Colonic mucosa (tissue), 4 donors: ENCODE results near the gene MAGIX. TPM values are rescaled to one million over a fixed set of nuclear protein-coding genes. Genes with fewer than 3 reads are reported as not detected.
A peak's percentile ranks its signal among the peaks of the same experiment; 100 is the strongest.

Experiments
- DNase-seq: peaks from one replicate; pipeline ENCODE4 v3.0.0-alpha.2; 2020
- H3K27ac ChIP-seq: fragments of 200-600 bp; one replicate; pipeline ENCODE4 v1.8.0; 2021
- H3K27me3 ChIP-seq: fragments of 200-600 bp; one replicate; pipeline ENCODE4 v1.8.0; 2021
- H3K36me3 ChIP-seq: fragments of 200-600 bp; one replicate; pipeline ENCODE4 v1.8.0; 2021
- H3K4me1 ChIP-seq: fragments of 200-600 bp; one replicate; pipeline ENCODE4 v1.8.0; 2021; ENCODE audit warnings: mild to moderate bottlenecking
- H3K4me3 ChIP-seq: fragments of 200-600 bp; one replicate; pipeline ENCODE4 v1.8.0; 2021
- H3K9ac ChIP-seq, 2 donors: one replicate each; pipeline ENCODE4 v1.7.0; 2013; ENCODE audit warnings: control low read depth in 2 of 2, low read depth in 2 of 2, low read length in 2 of 2
- H3K9me3 ChIP-seq: fragments of 200-600 bp; one replicate; pipeline ENCODE4 v1.8.0; 2021
- intact Hi-C: fragments of 100-400 bp; cut with DNase I; formaldehyde crosslinking; loops from one replicate; pipeline ENCODE4 v1.14.1; 2022
- total RNA-seq, 2 donors: library from RNA; stranded (reverse); fragmentation: NEBNext Ultra II Directional in 1 of 2; extraction: Animal tissue kit (Norgen Biotek cat#: 25700) in 1 of 2; gene quantifications; one replicate each; pipeline ENCODE4 v1.2.1, GENCODE V29; 2021
- TF ChIP-seq, protein P1 (sequence below): fragments of 200-600 bp; IDR thresholded peaks from one replicate; pipeline ENCODE4 v1.8.0; 2022; ENCODE audit warnings: antibody characterized with exemption, mild to moderate bottlenecking
- donor health status: healthy.
- donor health status: DM: no; HTN: no; CAD: no.
- donor health status: DM: no; HTN: no; CAD: no.

MAGIX gene
- total RNA-seq, 2 donors from 2014 or later = 4.3 to 14.7 TPM

DNA sequence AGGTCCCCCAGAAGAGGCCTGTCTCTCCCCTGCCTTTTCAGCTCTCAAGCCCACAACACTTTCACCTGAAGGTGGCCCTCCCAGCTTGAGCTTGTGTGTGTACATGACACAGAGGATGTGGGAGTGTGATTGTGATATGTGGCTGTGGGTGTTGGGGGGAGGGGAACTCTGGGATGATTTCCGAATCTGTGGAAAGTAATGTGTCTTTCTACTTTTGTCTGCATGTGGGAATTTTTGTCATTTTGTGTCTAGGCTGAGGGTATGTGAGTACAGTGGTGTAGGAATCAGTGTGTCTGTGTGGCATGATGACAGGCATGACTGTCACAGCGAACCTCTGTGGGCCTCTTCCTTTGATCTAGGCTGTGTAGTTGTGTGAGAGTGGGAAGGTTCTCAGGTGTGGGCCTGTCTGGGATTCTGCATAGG is 31.0 kb downstream of the MAGIX start:
- H3K36me3 ChIP-seq = no peaks in the 10 kb centered on the region
- no peak overlapping the region for H3K9ac ChIP-seq
- intact Hi-C loops = no loop called here
- no peaks in the 10 kb centered on the region for H3K9me3 ChIP-seq
- TF ChIP-seq, protein P1, sequence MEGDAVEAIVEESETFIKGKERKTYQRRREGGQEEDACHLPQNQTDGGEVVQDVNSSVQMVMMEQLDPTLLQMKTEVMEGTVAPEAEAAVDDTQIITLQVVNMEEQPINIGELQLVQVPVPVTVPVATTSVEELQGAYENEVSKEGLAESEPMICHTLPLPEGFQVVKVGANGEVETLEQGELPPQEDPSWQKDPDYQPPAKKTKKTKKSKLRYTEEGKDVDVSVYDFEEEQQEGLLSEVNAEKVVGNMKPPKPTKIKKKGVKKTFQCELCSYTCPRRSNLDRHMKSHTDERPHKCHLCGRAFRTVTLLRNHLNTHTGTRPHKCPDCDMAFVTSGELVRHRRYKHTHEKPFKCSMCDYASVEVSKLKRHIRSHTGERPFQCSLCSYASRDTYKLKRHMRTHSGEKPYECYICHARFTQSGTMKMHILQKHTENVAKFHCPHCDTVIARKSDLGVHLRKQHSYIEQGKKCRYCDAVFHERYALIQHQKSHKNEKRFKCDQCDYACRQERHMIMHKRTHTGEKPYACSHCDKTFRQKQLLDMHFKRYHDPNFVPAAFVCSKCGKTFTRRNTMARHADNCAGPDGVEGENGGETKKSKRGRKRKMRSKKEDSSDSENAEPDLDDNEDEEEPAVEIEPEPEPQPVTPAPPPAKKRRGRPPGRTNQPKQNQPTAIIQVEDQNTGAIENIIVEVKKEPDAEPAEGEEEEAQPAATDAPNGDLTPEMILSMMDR = no peak
- H3K27ac ChIP-seq = no peak overlapping the region
- H3K4me3 ChIP-seq = no peak overlapping the region
- DNase-seq = no peak
- H3K27me3 ChIP-seq = no peaks in the 10 kb centered on the region
- no peaks in the 10 kb centered on the region for H3K4me1 ChIP-seq

DNA sequence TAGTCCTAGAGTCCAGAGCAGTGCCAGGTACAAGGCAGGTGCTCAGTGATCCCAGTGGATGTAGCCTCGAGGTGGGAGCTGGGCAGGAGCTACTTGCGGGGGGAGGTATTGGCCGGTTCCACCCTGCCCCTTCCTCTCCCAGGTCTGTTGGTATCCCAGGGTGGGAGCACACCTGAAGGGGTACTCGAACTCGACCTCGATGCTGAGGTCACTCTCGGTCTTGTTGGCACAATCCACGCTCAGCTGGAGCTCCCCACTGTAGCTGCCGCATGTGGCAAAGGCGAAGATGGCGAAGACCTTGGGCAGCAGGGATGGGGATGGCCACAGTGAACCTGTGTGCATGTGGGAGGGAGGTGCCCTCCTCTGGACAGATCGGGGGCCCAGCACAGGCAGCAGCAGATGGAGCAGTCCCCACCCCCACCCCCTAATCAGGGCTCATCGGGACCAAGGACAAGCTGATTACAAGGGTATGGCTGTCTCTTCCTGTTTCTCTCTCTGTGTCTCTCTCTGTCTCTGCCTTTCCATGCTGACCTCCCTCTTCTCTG is 35.1 kb downstream of the MAGIX start:
- intact Hi-C loops = no loop called here

DNA sequence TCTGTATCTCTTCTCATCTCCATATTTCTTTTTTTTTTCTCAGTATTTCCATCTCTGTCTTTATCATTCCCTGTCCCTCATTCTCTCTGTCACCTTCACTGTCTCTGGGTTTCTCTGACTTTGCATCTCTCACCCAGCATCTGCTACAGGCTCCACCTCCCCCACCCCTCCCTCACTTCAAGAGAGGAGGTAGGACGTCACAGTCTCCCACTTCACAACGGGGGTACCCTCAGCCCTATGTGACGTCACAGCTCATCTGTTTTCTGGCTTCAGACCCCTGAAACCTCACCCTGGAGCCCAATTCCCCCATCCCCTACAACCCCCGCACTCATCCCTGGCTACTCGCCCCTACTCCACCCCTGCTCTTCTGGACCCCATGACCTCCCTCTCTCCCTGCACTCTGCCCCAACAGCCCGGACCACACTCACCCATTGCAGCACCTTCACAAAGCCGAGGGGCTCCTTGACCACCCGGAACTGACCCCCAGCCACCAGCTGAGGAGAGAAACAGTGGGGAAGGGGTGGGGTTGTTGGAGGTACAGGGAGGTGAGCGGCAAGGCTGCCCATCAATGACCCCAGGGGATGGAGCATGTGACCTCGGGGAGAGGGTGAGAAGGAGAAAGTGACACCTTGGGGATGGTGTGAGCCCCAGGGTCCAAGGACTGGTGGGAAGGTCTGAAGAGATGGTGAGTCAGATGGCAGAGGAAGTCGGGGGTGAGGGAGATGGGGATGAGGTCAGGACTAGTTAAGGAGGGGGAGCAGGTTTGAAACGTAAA is 36.2 kb downstream of the MAGIX start:
- H3K9ac ChIP-seq = no peak overlapping the region
- intact Hi-C loops = no loop called here
- H3K9me3 ChIP-seq = no peaks in the 10 kb centered on the region
- H3K4me1 ChIP-seq = no peaks in the 10 kb centered on the region
- H3K27me3 ChIP-seq = no peaks in the 10 kb centered on the region
- DNase-seq = no peak
- no peak overlapping the region for H3K4me3 ChIP-seq
- no peak overlapping the region for H3K27ac ChIP-seq
- TF ChIP-seq, protein P1 = no peak
- no peaks in the 10 kb centered on the region for H3K36me3 ChIP-seq

More for the DNA sequence above, 35.1 kb downstream of the MAGIX start:
- no peaks in the 10 kb centered on the region for H3K36me3 ChIP-seq
- H3K9ac ChIP-seq = no peak overlapping the region
- no peak for DNase-seq
- TF ChIP-seq, protein P1 = no peak
- H3K27me3 ChIP-seq = no peaks in the 10 kb centered on the region
- H3K9me3 ChIP-seq = no peaks in the 10 kb centered on the region
- H3K27ac ChIP-seq = no peak overlapping the region
- H3K4me1 ChIP-seq = no peaks in the 10 kb centered on the region
- H3K4me3 ChIP-seq = no peak overlapping the region

DNA sequence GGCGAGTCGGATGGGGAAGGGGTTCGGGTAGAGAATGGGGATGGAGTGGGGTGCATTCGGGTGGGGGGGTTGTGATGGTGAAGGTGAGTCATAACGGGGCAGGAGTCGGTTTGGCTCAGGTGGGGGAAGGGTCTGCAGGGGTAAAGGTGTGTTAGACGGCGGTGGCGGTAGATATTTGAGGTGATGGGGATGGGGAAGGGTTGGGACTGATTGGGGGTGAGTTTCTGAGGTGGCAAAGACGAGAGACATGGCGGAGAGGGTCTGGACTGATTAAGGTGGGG is 36.7 kb downstream of the MAGIX start:
- H3K4me1 ChIP-seq = no peaks in the 10 kb centered on the region
- H3K9me3 ChIP-seq = no peaks in the 10 kb centered on the region
- no peaks in the 10 kb centered on the region for H3K36me3 ChIP-seq
- DNase-seq = no peak
- no peak overlapping the region for H3K27ac ChIP-seq
- no peaks in the 10 kb centered on the region for H3K27me3 ChIP-seq
- intact Hi-C loops = no loop called here
- H3K9ac ChIP-seq = no peak overlapping the region
- TF ChIP-seq, protein P1 = no peak
- H3K4me3 ChIP-seq = no peak overlapping the region

DNA sequence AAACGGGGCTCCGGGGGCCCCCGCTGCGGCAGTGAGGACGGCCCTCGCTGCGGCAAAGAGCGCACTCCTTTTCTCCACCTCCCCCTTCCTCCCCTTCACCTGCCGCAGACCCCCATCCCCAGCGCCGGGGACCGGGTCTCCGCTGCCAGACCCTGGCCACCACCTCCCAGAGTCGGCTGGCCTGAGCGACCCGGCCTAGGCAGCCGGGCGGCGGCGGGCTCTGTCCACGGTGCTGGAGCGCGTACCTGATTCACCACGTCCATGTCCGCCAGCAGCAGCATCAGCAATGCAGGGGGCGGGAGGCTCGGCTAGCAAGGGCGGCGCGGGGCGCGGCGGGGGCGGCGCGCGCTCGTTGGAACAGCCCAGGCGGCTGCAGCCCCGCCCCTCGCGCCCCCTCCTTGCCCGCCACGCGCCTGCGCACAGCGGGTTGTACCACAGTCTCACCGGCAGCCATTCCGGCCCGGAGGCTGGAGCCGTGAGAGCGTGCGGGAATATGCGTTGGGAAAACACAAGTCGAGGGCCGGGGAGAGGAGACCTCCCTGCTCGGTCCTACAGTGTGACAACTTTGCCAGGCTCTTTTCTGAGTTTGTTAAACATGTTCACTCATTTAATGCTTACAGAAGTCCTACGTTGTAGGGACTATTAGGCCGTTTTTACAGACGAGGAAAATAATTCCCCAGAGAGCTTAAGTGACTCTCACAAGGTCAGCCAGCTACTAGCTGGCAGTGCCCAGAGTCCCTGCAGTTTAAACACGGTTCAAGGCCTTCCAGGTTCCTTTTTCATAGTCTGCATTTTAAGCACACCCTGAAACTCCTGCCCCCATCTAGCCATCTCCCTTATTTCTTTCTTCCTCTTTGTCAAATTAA is 37.6 kb downstream of the MAGIX start, which contains the start of gene SYP:
Gene SYP, minus strand, starts transcription at position 288 of the 866 bp plus-strand sequence. Its CDS starts 7 bp downstream, at position 281.
- Histone ChIP-seq H3K9ac (peak within 1 kb of the TSS in 1 of 2 donors; percentile 40), H3K9me3 (no peaks in the 10 kb centered on the region), H3K27me3 (no peaks in the 10 kb centered on the region), H3K4me1 (no peaks in the 10 kb centered on the region), H3K4me3 (peak within 1 kb of the TSS; percentile 27), H3K36me3 (no peaks in the 10 kb centered on the region), H3K27ac (no peak within 1 kb of the TSS)
- intact Hi-C loops = no loop called here
- TF ChIP-seq, protein P1 = no peak
- peak; percentile 87 for DNase-seq
